ENCODE results near the gene NKAIN1.

- TF ChIP-seq CTCF (conservative IDR thresholded peaks at IDR 0.05; ENCODE audit: low read length) (no peak), EZH2phosphoT487 (IDR thresholded peaks at IDR 0.05; ENCODE audit: borderline replicate concordance, low read depth, low read length) (no peak)
These were observed 39.7 kb downstream of the NKAIN1 start for GRCh38 chr1:31199949-31200348.

Data from OCI-LY7 (cell line).